GM10266 (cell line): Measurements from ENCODE around the gene COL4A1.

Experiments
- DNase-seq: peaks from one replicate; pipeline ENCODE4 v3.0.0; 2012; ENCODE audit errors: extremely low spot score
- CTCF ChIP-seq: IDR thresholded peaks from 2 replicates; pipeline ENCODE4 v1.5.1; 2012; ENCODE audit warnings: mild to moderate bottlenecking, low read depth; ENCODE audit not compliant: control insufficient read depth, insufficient read depth; ENCODE audit errors: missing control alignments

COL4A1 gene

GRCh38 chr13:110289174-110289573 lies 17.8 kb downstream of the COL4A1 start:
- no peak for TF ChIP-seq CTCF
- no peak for DNase-seq

DNA sequence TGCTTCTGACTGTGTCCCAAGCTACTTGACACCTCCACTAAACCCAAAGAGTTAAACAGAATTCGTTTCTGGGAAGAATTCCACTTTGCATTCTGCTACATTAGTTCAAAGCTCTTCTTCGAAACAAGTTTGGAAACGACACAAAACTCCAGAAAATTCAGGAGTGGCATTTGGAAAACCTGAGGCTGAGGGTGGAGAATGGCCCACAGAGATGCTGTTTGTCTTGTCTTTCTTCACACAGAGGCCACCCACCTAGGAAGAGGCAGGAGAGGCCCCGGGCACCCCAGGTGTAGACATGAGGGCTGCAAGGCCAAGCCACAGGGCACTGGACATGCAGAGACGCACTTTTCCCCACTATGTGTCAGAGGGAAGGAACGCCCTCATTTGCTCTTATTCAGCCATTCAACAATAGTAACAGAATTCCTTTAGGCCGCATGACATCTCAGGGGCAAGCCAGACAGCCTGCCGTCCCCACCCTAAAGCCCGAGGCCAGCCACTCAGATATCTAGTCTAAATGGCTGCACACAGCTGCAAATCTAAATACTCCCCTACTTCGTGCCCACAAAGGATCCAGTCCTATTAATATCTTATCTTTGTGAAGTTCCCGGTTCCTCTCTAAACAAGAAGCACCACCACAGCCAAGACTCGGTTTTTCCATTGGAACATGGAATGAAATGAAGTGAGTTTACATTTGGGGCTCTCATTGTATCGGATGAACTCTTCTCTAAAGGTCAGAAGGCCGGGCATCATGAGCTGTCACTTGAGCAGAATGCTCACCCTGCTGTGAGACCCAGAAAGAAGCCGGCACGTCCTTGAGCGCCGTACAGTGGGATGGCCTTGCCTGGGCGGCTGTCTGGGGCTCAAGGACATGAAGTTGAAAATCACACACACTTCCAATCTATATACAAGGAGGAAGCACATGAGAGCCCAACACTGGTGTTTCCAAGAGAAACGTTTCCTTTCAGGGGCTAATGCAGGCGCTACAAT lies 19.8 kb downstream of the COL4A1 start:
- DNase-seq: no peak
- TF ChIP-seq CTCF: no peak

DNA sequence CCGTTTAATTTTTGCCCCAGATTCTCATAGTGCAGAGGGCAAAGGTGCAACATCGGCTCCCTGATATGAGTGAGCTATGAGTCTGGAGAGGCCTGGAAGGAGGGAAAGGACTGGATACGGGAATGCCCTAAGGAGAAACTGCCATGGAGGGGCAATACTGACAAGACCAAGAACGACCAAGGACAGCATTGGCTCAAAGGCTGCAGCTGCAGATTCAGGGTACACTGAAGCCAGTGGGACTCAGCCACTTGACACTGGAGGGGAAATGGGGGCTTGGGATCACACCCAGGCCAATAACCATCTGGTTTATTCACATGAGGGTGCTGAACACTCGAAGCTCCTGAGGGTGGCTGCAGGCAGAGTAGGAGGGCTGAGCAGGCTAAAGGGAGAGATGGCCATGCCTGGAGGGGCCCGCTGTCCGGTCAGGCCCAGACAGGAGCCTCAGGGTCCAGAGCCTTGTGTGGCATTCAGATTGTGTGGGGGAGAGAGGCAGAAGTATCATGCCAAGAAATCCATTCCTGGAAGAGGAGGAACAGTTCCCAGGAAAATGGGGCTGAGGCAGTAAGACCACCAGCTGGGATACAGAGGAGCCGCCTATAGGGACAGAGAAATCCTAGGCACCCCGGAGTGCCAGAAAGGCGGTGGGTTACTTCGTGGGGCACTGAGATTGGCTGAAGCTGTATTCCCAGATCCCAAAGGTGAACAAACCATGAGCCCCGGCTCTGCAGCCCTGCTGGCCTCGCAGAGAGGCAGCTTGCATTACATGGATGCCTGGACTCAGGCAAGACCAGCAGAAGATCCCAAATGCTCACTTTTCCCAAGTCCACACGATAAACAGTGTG lies 20.7 kb downstream of the COL4A1 start:
- TF ChIP-seq CTCF: no peak
- no peak for DNase-seq

DNA sequence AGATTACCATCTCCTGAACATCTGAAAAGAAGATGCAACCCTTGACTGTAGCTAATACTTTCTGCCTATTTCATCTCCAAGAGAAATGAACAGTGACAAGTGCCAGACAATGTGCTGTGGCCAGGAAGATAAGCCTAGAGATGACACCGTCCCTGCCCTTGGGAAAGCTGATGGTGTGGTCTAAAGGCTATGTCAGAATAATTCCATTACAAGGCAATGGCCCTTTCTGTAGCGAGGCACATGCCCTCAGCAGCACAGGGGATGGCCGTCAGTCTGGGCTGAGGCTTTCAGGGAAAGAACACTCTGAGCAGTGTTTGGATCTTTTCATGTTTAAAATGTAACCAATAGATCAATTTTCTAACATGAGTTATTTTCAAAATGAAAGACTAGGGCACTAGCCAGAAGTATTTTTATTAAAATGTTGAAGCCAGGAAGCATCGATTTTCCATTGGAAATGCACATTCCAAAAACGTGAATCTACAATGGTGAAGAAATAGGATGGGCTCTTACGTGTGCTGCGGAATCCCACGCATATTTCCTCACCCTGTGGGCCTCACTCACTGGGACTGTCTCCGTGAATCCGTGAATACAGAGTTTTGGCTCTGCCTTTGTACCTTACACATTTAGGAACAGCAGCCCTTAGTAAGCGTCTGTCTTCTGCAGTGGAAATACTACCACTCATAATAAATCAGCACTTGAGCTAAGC lies 22.0 kb downstream of the COL4A1 start:
- no peak for TF ChIP-seq CTCF
- no peak for DNase-seq

GRCh38 chr13:110283736-110284517 lies 23.0 kb downstream of the COL4A1 start:
- no peak for TF ChIP-seq CTCF
- DNase-seq: no peak

DNA sequence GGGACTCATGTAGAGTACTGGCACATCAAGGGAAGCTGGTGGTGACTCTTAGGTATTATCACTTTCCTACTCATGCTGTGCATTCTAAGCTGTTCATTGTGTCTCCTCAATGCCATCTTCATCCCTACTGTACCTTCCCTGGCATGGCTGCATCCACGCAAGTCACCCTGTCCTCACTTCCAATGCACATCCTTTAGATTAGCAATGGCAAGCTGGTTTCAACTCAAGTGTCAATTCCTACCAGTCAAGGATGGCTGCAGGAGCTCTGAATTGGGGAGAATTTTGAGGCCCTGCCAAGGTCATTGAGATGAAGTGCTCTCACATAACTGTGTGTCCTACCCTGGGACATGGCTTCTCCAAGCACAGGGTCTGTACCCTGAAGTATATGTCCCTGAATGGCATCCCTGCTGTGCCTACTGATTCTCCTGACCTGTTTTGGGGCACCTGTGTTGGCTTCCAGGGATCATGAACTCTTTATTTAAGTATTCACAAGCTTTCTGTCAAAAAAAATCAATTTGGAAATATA lies 24.6 kb downstream of the COL4A1 start:
- no peak for TF ChIP-seq CTCF
- DNase-seq: no peak
